GM21717 (cell line): ENCODE results near the gene PFKL.

ENCODE experiments used
- ATAC-seq: cut with Tn5 transposase; IDR thresholded peaks from one replicate; pipeline ENCODE4 v1.9.1; 2021; ENCODE audit warnings: mild to moderate bottlenecking, moderate library complexity; ENCODE audit not compliant: unreplicated experiment

The PFKL gene

GRCh38 chr21:44374601-44375280, 74.9 kb downstream of the PFKL start:
- ATAC-seq = no peak

- no peak for ATAC-seq
These were observed 75.4 kb downstream of the PFKL start for GRCh38 chr21:44375281-44375651.

GRCh38 chr21:44375761-44376241, 75.9 kb downstream of the PFKL start:
- no peak for ATAC-seq

- ATAC-seq = no peak
These were observed 76.8 kb downstream of the PFKL start for GRCh38 chr21:44376606-44377005.
